ENCODE measurements around the gene TNIK. TPM values are rescaled to one million over a fixed set of nuclear protein-coding genes. Genes with fewer than 3 reads are reported as not detected.

The TNIK gene
- total and polyA plus RNA-seq, 3 donors from 2014 or later, result 39.3 to 99.6 (median 83.5) TPM

GRCh38 chr3:171183042-171183441 is 277.2 kb downstream of the TNIK start:
- H3K9me3 ChIP-seq, result no peaks in the 10 kb centered on the region
- intact Hi-C loops (cut with DNase I; ENCODE audit: low total_unique reads), result no loop called here
- WGBS, 2 donors, result 52 to 57% methylated on average over 4 of the region's 4 CpGs
- DNase-seq, result peak; percentile 47
- TF ChIP-seq POLR2A (IDR thresholded peaks at IDR 0.05) (no peak), CTCF (IDR thresholded peaks at IDR 0.05) (no peak)
- no peaks in the 10 kb centered on the region for H3K36me3 ChIP-seq (ENCODE audit: low read depth, missing control alignments)
- H3K4me3 ChIP-seq, result no peak overlapping the region
- no peaks in the 10 kb centered on the region for H3K27me3 ChIP-seq
- no peak overlapping the region for H3K27ac ChIP-seq
- no peaks in the 10 kb centered on the region for H3K4me1 ChIP-seq

GRCh38 chr3:171181907-171182690 is 278.1 kb downstream of the TNIK start:
- no peaks in the 10 kb centered on the region for H3K27me3 ChIP-seq
- H3K36me3 ChIP-seq (ENCODE audit: low read depth, missing control alignments), result no peaks in the 10 kb centered on the region
- 83 to 87% methylated on average over 4 of the region's 4 CpGs for WGBS, 2 donors
- no peak overlapping the region for H3K27ac ChIP-seq
- H3K4me1 ChIP-seq, result no peaks in the 10 kb centered on the region
- no peaks in the 10 kb centered on the region for H3K9me3 ChIP-seq
- DNase-seq, result no peak
- no peak overlapping the region for H3K4me3 ChIP-seq
- no peak for TF ChIP-seq CTCF (IDR thresholded peaks at IDR 0.05)
- no peak for TF ChIP-seq POLR2A (IDR thresholded peaks at IDR 0.05)
- intact Hi-C loops (cut with DNase I; ENCODE audit: low total_unique reads), result no loop called here

- Histone ChIP-seq H3K36me3 (ENCODE audit: low read depth, missing control alignments) (no peaks in the 10 kb centered on the region), H3K27me3 (no peaks in the 10 kb centered on the region), H3K27ac (no peak overlapping the region), H3K4me1 (no peaks in the 10 kb centered on the region), H3K9me3 (no peaks in the 10 kb centered on the region), H3K4me3 (no peak overlapping the region)
- TF ChIP-seq CTCF (IDR thresholded peaks at IDR 0.05), result no peak
- no peak for DNase-seq
- intact Hi-C loops (cut with DNase I; ENCODE audit: low total_unique reads), result no loop called here
Observed at GRCh38 chr3:171178714-171179113, 281.5 kb downstream of the TNIK start.

- Histone ChIP-seq H3K4me1 (no peaks in the 10 kb centered on the region), H3K9me3 (no peaks in the 10 kb centered on the region), H3K4me3 (no peak overlapping the region), H3K27ac (no peak overlapping the region), H3K36me3 (ENCODE audit: low read depth, missing control alignments) (no peaks in the 10 kb centered on the region), H3K27me3 (no peaks in the 10 kb centered on the region)
- intact Hi-C loops (cut with DNase I; ENCODE audit: low total_unique reads), result no loop called here
- TF ChIP-seq CTCF (IDR thresholded peaks at IDR 0.05) (no peak), POLR2A (IDR thresholded peaks at IDR 0.05) (no peak)
- no peak for DNase-seq
- WGBS, 2 donors, result 95 to 96% methylated on average over 2 of the region's 2 CpGs
Observed at GRCh38 chr3:171177553-171177952, 282.7 kb downstream of the TNIK start.

- Histone ChIP-seq H3K9me3 (no peaks in the 10 kb centered on the region), H3K27ac (no peak overlapping the region), H3K27me3 (no peaks in the 10 kb centered on the region), H3K36me3 (ENCODE audit: low read depth, missing control alignments) (no peaks in the 10 kb centered on the region), H3K4me3 (no peak overlapping the region), H3K4me1 (no peaks in the 10 kb centered on the region)
- TF ChIP-seq POLR2A (IDR thresholded peaks at IDR 0.05), result no peak
- TF ChIP-seq CTCF (IDR thresholded peaks at IDR 0.05), result no peak
- WGBS, 2 donors, result 95 to 99% methylated on average over 3 of the region's 3 CpGs
- intact Hi-C loops (cut with DNase I; ENCODE audit: low total_unique reads), result no loop called here
- no peak for DNase-seq
Observed at GRCh38 chr3:171177056-171177455, 283.1 kb downstream of the TNIK start.
